Right hindlimb (tissue), 1 donor: ENCODE measurements around the gene GPR132.

Experiments used
- DNase-seq: peaks from one replicate; pipeline ENCODE4 v3.0.0-alpha.2; 2018

Gene GPR132

DNA sequence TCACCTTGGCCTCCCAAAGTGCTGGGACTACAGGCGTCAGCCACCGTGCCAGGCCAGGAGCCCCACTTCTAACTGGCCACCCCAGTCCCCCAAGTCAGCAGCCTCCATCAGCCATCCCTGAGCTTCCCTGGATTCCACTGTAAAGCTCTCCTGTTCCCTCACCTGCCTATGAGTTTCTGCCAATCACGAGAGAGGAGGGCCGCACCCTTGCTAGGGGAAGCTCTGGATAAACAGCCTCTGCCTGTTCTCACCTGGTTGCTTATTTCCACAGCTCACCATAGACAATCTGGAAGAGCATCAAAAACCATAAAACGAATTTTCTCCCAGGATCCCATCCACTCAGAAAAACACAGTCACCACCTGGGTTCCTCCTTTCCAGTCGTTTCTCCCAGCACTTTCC, 49.3 kb downstream of the GPR132 start:
- DNase-seq: no peak

DNA sequence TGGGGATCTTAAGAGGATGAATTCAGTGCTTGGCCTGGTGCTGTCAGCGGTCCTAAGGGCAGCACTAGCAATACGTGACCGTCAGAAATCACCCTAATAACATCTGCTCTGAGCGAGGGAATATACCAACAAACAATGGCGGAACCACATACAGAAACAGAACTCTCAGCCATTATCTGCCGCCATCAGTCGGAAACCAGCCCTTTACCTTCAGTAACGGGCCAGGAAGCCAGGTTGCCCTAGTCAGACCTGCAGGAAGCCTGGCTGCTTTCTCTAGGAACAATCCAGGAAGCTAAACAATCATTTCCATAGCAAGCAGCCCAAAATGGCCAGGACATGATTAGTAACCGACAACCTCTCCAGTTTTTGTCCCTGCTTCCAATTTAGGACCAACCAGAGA, 50.0 kb downstream of the GPR132 start:
- no peak for DNase-seq

DNA sequence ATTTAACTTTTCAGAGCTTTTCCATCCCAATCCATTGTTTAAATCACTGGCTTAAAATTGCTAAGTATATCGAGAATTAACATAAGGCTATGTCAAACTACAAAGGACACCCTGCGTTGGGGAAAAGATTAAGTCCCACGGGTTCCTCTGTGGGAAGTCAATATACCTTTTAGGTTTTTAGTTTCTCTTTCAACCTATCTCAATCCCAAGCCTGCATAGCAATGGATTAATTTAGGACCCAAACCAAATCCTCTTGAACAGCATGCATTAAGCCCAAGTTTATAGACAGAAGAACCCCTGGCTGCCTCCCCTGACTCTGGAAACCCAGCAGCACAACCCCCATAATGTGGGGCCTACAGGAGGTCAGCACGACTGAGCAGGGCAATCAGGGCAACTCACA, 50.6 kb downstream of the GPR132 start:
- DNase-seq: no peak

DNA sequence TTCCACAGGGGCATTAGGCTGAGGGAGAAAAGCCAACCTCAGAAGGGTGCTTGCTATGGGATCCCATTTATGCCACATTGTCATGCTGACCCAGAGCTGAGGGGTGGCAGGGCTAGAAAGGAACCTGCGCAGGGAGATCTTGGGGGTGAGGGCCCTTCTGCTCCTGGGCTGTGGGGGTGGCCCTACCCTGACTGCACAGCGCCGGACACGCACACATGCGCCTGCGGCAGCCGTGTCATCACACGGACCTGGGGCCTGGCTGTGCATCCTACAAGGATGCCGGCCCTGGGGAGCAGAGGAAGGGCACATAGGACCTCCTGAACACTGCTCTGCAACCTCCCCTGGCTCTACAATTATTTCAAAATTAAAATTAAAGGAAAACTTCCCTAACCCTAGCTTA, 51.2 kb downstream of the GPR132 start:
- DNase-seq: no peak

DNA sequence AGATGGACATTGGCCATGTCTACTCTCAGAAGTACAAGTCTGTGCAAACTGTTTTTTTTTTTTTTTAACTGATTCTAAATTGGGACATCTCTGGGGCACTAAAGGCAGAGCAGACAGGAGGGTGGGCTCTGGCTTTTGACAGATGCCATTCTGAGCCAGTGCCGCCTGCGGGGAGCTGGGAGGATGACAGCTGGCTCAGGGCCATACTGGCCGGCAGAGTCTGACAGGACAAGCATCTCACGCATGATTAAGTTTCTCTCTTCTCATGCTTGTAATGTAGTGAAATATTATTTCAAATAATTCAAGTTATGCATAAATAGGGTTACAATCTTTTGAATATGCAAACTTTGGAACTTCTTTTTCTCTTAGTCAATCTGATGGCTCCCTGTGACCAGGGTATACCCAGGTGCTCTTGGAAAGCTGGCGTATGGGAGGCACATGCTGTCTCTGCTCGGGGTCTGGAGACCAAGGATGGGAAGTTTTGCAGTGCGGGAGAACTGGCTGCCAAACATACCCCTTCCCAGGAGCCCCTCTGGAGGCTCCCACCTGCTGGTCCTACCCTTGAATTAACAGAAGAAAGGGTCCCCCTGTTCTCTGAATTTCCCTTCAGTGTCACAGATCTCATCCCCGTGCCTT, 52.0 kb downstream of the GPR132 start:
- peak; percentile 61 for DNase-seq

DNA sequence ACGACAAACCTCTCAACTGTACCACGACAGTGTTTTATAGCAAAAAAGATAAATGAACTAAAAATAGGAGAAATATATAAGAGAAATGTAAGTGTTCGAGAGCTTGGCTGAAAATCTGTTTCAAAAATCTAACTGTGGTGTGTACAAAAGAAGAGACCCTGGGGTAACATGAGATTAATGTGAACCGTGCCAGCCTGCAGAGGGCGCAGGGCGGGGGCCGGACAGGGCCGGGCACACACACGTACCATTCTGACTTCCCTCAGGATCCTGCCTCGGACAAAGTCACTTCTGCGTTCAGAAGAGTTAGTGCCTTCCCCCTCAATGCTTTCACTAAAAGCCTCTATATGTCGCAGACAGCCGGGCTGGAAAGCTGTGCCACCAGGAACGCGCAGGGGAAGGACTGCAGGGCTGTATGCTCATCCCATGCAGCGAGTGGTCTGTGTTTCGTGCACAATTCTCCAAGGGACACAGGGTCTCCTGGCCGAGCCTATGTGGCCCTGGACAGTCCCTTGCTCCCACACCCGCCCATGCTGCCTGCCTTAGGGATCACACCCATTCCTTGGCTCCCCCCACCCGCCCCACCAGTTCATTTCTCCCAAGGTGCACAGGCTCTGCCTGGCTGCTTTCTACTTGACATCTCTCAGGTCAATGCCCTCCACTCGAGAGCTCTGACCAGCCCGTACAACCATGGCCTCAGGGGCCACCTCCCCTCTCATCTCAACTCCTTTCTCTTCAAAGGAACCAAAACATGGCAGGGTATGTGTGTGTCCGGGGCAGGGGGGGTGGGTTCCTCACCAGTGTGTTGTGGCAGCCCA, 52.9 kb downstream of the GPR132 start:
- DNase-seq: no peak

DNA sequence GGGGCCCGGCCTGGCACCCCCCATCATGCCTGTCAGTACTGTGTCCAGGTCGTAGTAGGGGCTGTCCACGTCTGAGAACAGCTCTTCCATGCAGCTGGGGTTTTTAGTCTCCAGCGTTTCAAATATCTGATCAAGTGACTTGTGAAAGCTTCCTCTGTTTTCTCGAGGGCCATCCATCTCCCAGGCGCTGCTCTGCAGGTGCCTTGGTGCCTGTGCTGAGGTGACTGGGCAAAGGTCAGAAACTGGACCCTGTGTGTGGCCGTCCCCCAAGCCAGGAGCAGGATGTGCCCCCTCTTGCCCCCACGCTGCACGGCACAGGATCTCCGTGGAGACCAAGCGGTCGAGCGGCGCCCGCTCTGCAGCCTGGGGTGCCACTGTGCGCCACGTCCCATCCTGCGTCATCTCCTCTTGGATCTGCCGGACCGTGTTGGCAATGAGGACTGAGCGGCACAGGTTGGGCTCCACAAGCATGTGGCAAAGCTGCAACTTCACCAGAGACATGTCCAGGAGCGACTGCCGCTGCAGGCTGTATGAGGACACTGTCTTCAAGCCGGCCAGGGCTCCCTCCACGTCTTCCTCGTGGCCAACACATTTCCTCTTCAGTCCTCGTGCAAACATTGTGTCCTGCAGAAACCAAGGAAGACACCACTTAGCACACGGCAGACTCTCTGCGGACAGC, 53.8 kb downstream of the GPR132 start:
- DNase-seq: no peak

DNA sequence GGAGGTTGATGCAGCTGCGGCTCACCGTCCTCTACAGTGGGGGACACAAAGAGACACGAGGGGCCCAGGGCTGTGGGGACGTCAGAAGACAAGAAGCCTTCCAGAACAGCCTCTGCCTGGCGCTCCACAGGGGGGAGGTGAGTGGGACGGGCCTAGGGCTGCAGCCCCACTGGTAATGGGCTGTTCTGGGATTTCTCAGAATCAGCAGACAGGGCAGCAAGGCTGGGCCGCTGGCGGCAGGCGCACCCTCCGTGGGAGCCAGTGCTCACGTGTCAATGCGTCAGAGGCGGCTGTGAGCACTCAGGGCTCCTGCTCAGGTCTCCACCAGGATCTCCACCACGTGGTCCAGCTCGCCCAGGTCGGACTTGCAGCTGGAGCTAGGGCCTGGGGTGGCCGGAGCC, 54.3 kb downstream of the GPR132 start:
- DNase-seq: no peak

DNA sequence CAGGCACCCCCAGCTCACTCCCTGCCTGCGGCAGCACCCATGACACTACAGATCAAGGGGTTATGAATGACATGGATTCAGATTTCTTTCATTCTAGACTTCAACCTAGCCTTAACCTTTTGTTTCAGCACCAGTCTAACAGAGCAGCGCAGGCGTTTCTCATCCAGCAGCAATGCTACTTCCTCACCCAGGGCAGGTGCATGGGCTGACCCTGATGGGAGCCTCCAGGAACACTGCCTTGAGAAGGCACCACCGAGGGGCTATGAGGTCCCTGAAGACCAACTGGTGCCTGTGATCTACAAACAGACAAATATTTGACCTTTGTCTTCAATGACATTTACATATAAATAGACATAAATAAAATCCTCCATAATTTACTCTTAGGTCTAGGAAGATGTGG, 55.1 kb downstream of the GPR132 start:
- no peak for DNase-seq

DNA sequence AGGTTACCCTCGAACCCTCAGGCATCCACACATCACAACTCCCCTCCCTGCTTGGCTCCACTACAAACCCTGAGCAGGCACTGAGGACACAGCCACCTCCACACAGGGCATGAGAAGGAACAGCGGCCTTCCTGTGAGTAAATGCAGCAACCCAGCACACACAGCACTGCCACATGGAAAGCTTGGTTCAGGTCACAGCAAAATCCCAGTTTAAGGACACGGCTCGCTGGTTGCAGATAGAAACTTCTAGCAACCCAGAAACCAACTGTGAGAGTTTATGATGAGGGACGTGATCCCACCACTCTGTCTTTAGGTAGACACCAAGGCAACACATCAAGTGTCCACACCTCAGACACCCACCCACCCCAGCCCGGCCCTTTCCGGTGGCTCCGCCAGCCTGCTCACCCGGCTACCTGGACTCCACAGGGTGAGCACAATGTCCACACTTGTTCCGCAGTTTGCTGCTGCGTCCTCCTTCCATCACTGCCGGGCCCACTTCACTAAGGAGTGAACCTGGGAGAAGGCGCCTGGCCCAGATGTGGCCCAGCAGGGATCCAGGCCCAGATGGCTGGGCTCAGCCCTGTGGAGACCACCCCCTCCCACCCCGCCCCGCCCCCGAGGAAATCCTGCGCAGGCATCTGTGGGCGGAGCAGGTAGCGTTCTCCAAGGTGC, 57.5 kb downstream of the GPR132 start:
- no peak for DNase-seq

DNA sequence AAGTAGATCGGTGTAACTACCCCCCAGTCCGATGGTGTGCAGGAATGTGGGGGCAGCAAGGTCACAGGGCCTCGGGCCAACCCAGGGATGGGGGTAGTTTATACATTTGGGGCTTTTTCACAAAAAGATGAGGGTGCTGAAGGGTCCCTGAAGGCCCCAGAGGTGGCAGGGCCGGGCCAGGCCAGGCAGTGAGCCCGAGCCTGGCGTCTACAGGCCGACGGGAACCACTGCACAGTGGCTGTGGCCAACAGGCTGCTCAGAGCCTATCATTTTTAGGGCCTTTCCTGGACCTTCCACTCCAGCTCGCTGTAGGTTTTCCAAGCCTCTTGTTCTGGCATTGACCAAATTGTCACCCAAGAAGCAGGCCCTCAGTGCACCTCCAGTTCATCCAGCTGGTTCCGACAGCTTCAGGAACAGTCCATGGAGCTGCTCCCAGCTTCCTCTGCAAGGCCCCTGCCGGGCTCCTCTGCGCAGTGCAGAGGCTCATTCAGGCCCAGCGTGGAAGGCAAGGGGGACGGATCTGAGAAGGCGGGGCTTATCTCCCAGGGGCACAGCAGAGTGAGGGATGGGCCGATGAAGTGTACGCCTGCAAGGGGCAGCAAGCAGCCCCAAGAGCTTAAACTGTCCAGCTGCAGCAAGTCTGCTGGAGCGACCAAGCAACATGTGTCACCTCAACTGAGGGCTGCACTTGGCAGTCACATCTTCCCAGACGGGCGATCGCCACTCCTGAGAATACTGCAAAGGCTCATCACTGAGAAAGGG, 58.2 kb downstream of the GPR132 start:
- no peak for DNase-seq

DNA sequence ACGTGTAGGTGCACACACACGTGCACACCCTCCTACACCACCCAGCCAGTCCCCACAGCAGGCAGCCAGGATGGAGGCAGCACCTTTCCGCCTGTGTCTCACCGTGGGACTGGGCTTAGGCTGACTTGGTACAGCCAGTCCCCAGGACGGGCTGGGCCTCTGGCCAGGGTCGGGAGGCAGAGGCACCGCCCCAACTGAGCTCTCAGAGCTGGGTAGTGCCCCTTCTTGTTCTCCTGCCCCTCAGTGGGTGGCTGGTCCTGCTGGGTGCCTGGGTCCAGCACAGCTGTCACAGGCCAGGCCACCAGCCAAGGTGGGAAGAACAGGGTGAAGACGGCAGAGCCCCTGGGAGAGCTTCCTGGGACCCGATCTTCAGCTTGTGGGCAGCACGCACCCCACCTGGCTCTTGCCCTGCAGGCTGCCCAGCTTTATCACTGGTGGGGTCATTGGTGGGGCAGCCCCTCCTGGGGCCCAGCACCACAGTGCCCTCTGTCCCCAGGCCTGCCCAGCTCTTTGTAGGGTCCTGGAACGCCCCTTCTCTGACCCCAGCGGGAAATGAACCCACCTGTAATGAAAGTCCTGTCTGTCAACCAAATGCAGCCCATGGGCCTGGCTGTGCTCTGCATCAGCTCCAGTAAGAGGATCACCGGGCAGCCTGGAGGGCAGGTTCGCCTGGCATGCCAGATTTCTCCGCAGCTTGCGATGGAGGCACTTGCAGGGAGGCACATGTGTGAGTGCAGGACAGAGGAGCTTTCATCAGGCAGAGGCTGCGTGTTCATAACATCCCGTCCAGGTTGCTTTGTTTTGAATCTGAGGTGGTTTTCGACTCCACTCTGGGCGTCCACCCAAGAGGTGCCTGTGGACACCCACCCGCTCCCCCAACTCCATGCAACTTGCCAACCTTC, 59.0 kb downstream of the GPR132 start:
- no peak for DNase-seq

DNA sequence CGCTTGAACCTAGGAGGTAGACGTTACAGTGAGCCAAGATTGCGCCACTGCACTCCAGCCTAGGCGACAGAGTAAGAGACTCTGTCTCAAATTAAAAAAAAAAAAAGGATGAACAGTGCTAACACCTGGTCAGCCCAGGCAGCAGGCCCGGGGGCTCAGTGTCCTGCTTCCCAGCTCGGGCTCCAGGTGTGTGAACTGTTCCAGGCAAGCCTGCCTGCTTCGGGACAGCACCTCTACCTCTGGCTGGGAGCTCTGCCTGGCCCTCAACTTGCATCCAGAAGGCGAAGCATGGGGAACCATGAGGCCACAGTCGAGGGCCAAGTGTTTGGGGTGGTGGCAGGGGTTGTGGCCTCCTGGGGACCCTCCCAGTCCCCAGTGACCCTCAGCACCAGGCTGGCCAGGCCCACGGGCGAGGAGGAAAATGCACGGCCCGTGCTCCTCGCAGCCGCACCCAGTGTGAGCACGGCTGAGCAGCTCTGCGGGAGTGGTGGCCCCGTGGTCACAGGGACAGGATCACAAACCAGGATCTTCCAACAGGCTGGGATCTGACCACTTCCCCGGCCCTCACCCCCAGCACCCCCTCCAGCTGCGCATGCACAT, 59.8 kb downstream of the GPR132 start:
- no peak for DNase-seq
